ENCODE data around the gene TLX3.

Gene TLX3

GRCh38 chr5:171310212-171310818, 1.3 kb downstream of the TLX3 start:
- no peak for TF ChIP-seq CTCF (IDR thresholded peaks at IDR 0.05; ENCODE audit: insufficient read depth, low read depth, low read length, missing control alignments)
- no peak for DNase-seq (ENCODE audit: low read depth)
- no peak overlapping the region for H3K4me3 ChIP-seq (ENCODE audit: low read depth, low read length)

- no peak for DNase-seq (ENCODE audit: low read depth)
- TF ChIP-seq CTCF (IDR thresholded peaks at IDR 0.05; ENCODE audit: insufficient read depth, low read depth, low read length, missing control alignments), result no peak
- no peak overlapping the region for H3K4me3 ChIP-seq (ENCODE audit: low read depth, low read length)
Measured at GRCh38 chr5:171310819-171311321, 1.8 kb downstream of the TLX3 start.

GRCh38 chr5:171311322-171312077, 2.5 kb downstream of the TLX3 start:
- no peak for TF ChIP-seq CTCF (IDR thresholded peaks at IDR 0.05; ENCODE audit: insufficient read depth, low read depth, low read length, missing control alignments)
- no peak overlapping the region for H3K4me3 ChIP-seq (ENCODE audit: low read depth, low read length)
- DNase-seq (ENCODE audit: low read depth), result no peak

GRCh38 chr5:171312129-171312974, 3.3 kb downstream of the TLX3 start:
- DNase-seq (ENCODE audit: low read depth), result no peak
- no peak for TF ChIP-seq CTCF (IDR thresholded peaks at IDR 0.05; ENCODE audit: insufficient read depth, low read depth, low read length, missing control alignments)

GRCh38 chr5:171313481-171314206, 4.6 kb downstream of the TLX3 start:
- no peak for TF ChIP-seq CTCF (IDR thresholded peaks at IDR 0.05; ENCODE audit: insufficient read depth, low read depth, low read length, missing control alignments)

More at GRCh38 chr5:171312129-171312974, 3.3 kb downstream of the TLX3 start:
- H3K4me3 ChIP-seq (ENCODE audit: low read depth, low read length), result no peak overlapping the region

GRCh38 chr5:171314728-171315385, 5.8 kb downstream of the TLX3 start:
- DNase-seq (ENCODE audit: low read depth), result no peak
- H3K4me3 ChIP-seq (ENCODE audit: low read depth, low read length), result no peak overlapping the region
- TF ChIP-seq CTCF (IDR thresholded peaks at IDR 0.05; ENCODE audit: insufficient read depth, low read depth, low read length, missing control alignments), result no peak

More at GRCh38 chr5:171313481-171314206, 4.6 kb downstream of the TLX3 start:
- no peak for DNase-seq (ENCODE audit: low read depth)
- H3K4me3 ChIP-seq (ENCODE audit: low read depth, low read length), result no peak overlapping the region

Measured in GM12865 (cell line).